Liver (tissue), 9 donors: ENCODE measurements around the gene APH1A. TPM values are rescaled to one million over a fixed set of nuclear protein-coding genes. Genes with fewer than 3 reads are reported as not detected.

Source experiments
- DNase-seq: peaks from one replicate; pipeline ENCODE4 v3.0.0-alpha.2; 2017; ENCODE audit warnings: low spot score
- H3K27ac ChIP-seq, 2 donors: one replicate each; pipeline ENCODE4 v1.7.0; 2013; ENCODE audit warnings: inconsistent platforms in 2 of 2, low read length in 2 of 2, control low read depth in 1 of 2, low read depth in 1 of 2, mild to moderate bottlenecking in 1 of 2
- H3K27me3 ChIP-seq, 4 donors: one replicate each; pipeline versions ENCODE4 v1.6.1 to v1.7.0; 2013; ENCODE audit warnings: low read length in 3 of 4, inconsistent platforms in 1 of 4, mild to moderate bottlenecking in 1 of 4, moderate library complexity in 1 of 4; ENCODE audit not compliant: control insufficient read depth in 4 of 4, insufficient read depth in 4 of 4
- H3K36me3 ChIP-seq, 4 donors: one replicate each; pipeline versions ENCODE4 v1.6.1 to v1.7.0; 2013; ENCODE audit warnings: low read length in 3 of 4, mild to moderate bottlenecking in 3 of 4, low read depth in 1 of 4, moderate library complexity in 1 of 4; ENCODE audit not compliant: control insufficient read depth in 4 of 4, insufficient read depth in 3 of 4
- H3K4me1 ChIP-seq, 4 donors: one replicate each; pipeline versions ENCODE4 v1.6.1 to v1.7.0; 2013; ENCODE audit warnings: low read length in 3 of 4, mild to moderate bottlenecking in 3 of 4, moderate library complexity in 1 of 4; ENCODE audit not compliant: control insufficient read depth in 4 of 4, insufficient read depth in 4 of 4
- H3K4me3 ChIP-seq, 3 donors: one replicate each; pipeline versions ENCODE4 v1.6.1 to v1.7.0; 2013; ENCODE audit warnings: low read length in 3 of 3, control low read depth in 1 of 3, low read depth in 1 of 3, mild to moderate bottlenecking in 1 of 3
- H3K9ac ChIP-seq, 2 donors: one replicate each; pipeline ENCODE4 v1.7.0; 2013; ENCODE audit warnings: low read length in 2 of 2, mild to moderate bottlenecking in 2 of 2, moderate library complexity in 2 of 2, control low read depth in 1 of 2, low read depth in 1 of 2
- H3K9me3 ChIP-seq, 4 donors: one replicate each; pipeline versions ENCODE4 v1.6.1 to v1.7.0; 2013; ENCODE audit warnings: low read length in 3 of 4; ENCODE audit not compliant: control insufficient read depth in 4 of 4
- EGR1 ChIP-seq, 2 donors: IDR thresholded peaks; 2 replicates each; pipeline ENCODE4 v1.6.1; 2016 to 2018; ENCODE audit warnings: antibody characterized with exemption in 2 of 2, low read depth in 2 of 2
- FOXA1 ChIP-seq: IDR thresholded peaks from 2 replicates; pipeline ENCODE4 v1.6.1; 2016; ENCODE audit warnings: antibody characterized with exemption
- FOXA2 ChIP-seq: IDR thresholded peaks from 2 replicates; pipeline ENCODE4 v1.6.1; 2016; ENCODE audit warnings: antibody characterized with exemption
- GABPA ChIP-seq, 2 donors: IDR thresholded peaks in 1 of 2; conservative IDR thresholded peaks in 1 of 2; 2 replicates each; pipeline ENCODE4 v1.6.1; 2016; ENCODE audit warnings: antibody characterized with exemption in 2 of 2, mild to moderate bottlenecking in 1 of 2, moderate library complexity in 1 of 2
- HNF4A ChIP-seq, 2 donors: conservative IDR thresholded peaks; 2 replicates each; pipeline ENCODE4 v1.6.1; 2016; ENCODE audit warnings: antibody characterized with exemption in 2 of 2, mild to moderate bottlenecking in 2 of 2
- HNF4G ChIP-seq: IDR thresholded peaks from 2 replicates; pipeline ENCODE4 v1.6.1; 2016; ENCODE audit warnings: antibody characterized with exemption
- JUND ChIP-seq, 2 donors: IDR thresholded peaks; 2 replicates each; pipeline ENCODE4 v1.6.1; 2016; ENCODE audit warnings: antibody characterized with exemption in 2 of 2
- NR2F2 ChIP-seq: IDR thresholded peaks from 2 replicates; pipeline ENCODE4 v1.6.1; 2016; ENCODE audit warnings: antibody characterized with exemption
- RAD21 ChIP-seq, 2 donors: IDR thresholded peaks; 2 replicates each; pipeline ENCODE4 v1.6.1; 2016; ENCODE audit warnings: antibody characterized with exemption in 2 of 2, mild to moderate bottlenecking in 2 of 2
- RXRA ChIP-seq, 2 donors: IDR thresholded peaks; 2 replicates each; pipeline ENCODE4 v1.6.1; 2017 to 2018; ENCODE audit warnings: antibody characterized with exemption in 2 of 2, mild to moderate bottlenecking in 1 of 2
- SP1 ChIP-seq: IDR thresholded peaks from 2 replicates; pipeline ENCODE4 v1.6.1; 2018; ENCODE audit warnings: antibody characterized with exemption, mild to moderate bottlenecking
- TAF1 ChIP-seq: conservative IDR thresholded peaks from 2 replicates; pipeline ENCODE4 v1.6.1; 2016; ENCODE audit warnings: antibody characterized with exemption, mild to moderate bottlenecking
- YY1 ChIP-seq: IDR thresholded peaks from 2 replicates; pipeline ENCODE4 v1.6.1; 2016; ENCODE audit warnings: antibody characterized with exemption, mild to moderate bottlenecking
- WGBS: extraction: QIAGEN DNeasy Blood & Tissue Kit; methylation state at CpG from one replicate; pipeline ENCODE4 v1.1.7; 2013; 5-methylcytosine and 5-hydroxymethylcytosine counted together
- polyA plus RNA-seq, 2 donors: library from polyadenylated mRNA; stranded (reverse) in 1 of 2; unstranded in 1 of 2; fragments of 200-250 nt in 1 of 2; fragments of >200 nt in 1 of 2; fragmentation: Nextera tagmentation in 1 of 2; extraction: Ambion mirVana in 1 of 2; gene quantifications; one replicate each; pipeline versions ENCODE4 v1.2.1 to v1.2.3, GENCODE V29; 2013 to 2015
- total RNA-seq, 2 donors: library from RNA; depleted of rRNA; stranded (reverse); fragments of >200 nt; gene quantifications; one replicate each; pipeline ENCODE4 v1.2.3, GENCODE V29; 2014
- TF ChIP-seq, protein P1 (sequence below): IDR thresholded peaks from 2 replicates; pipeline ENCODE4 v1.6.1; 2016; ENCODE audit warnings: antibody characterized with exemption, mild to moderate bottlenecking
- TF ChIP-seq, protein P2 (sequence below): IDR thresholded peaks from 2 replicates; pipeline ENCODE4 v1.6.1; 2016; ENCODE audit warnings: antibody characterized with exemption
- TF ChIP-seq, protein P3 (sequence below): fragments of 150-350 bp; IDR thresholded peaks from 2 replicates; pipeline ENCODE4 v1.5.1; 2017; ENCODE audit warnings: improper control_type of control experiment, low read depth, low read length; ENCODE audit not compliant: missing input control
- TF ChIP-seq, protein P4 (sequence below): IDR thresholded peaks from 2 replicates; pipeline ENCODE4 v1.6.1; 2016; ENCODE audit warnings: antibody characterized with exemption
- TF ChIP-seq, protein P5 (sequence below): IDR thresholded peaks from 2 replicates; pipeline ENCODE4 v1.6.1; 2016; ENCODE audit warnings: antibody characterized with exemption
- donor health status: healthy.
- donor health status: healthy.
- donor health status: healthy.
- donor health status: healthy.
- donor health status: healthy.

Gene APH1A
- total and polyA plus RNA-seq, 4 donors, result 25.1 to 93.6 (median 57.1) TPM

DNA sequence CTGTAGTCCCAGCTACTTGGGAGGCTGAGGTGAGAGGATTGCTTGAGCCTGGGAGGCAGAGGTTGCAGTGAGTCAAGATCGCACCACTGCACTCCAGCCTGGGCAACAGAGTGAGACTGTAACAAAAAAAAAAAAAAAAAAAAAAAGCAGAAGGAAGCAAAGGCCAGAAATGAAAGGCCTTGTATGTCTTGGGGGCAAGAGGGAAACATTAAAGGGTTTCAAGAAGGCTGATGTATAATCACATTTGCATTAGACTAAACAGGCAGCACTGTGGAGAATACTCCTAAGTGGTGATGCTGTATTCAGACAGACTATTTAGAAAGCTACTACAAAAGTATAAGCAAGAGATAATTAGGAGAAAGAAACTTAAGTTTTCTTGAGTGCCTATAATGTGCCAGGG, 43.3 kb downstream of the APH1A start:
- Histone ChIP-seq H3K4me1 (no peaks in the 10 kb centered on the region), H3K9ac (no peak overlapping the region), H3K4me3 (no peak overlapping the region), H3K36me3 (peaks cover 7 to 34% (median 23%) of the 10 kb centered on the region in 4 donors), H3K9me3 (no peaks in the 10 kb centered on the region), H3K27ac (no peak overlapping the region), H3K27me3 (no peaks in the 10 kb centered on the region)
- TF ChIP-seq HNF4A (conservative IDR thresholded peaks at IDR 0.05) (no peak), TAF1 (no peak), EGR1 (IDR thresholded peaks at IDR 0.05; ENCODE audit: low read depth in 2 of 2) (no peak), SP1 (no peak), FOXA1 (no peak), RXRA (IDR thresholded peaks at IDR 0.05) (no peak), JUND (IDR thresholded peaks at IDR 0.05) (no peak), GABPA (IDR thresholded peaks at IDR 0.05 in 1 of 2, conservative IDR thresholded peaks at IDR 0.05 in 1 of 2) (no peak), YY1 (no peak), RAD21 (IDR thresholded peaks at IDR 0.05) (no peak), FOXA2 (no peak), NR2F2 (no peak)
- TF ChIP-seq, protein P1, sequence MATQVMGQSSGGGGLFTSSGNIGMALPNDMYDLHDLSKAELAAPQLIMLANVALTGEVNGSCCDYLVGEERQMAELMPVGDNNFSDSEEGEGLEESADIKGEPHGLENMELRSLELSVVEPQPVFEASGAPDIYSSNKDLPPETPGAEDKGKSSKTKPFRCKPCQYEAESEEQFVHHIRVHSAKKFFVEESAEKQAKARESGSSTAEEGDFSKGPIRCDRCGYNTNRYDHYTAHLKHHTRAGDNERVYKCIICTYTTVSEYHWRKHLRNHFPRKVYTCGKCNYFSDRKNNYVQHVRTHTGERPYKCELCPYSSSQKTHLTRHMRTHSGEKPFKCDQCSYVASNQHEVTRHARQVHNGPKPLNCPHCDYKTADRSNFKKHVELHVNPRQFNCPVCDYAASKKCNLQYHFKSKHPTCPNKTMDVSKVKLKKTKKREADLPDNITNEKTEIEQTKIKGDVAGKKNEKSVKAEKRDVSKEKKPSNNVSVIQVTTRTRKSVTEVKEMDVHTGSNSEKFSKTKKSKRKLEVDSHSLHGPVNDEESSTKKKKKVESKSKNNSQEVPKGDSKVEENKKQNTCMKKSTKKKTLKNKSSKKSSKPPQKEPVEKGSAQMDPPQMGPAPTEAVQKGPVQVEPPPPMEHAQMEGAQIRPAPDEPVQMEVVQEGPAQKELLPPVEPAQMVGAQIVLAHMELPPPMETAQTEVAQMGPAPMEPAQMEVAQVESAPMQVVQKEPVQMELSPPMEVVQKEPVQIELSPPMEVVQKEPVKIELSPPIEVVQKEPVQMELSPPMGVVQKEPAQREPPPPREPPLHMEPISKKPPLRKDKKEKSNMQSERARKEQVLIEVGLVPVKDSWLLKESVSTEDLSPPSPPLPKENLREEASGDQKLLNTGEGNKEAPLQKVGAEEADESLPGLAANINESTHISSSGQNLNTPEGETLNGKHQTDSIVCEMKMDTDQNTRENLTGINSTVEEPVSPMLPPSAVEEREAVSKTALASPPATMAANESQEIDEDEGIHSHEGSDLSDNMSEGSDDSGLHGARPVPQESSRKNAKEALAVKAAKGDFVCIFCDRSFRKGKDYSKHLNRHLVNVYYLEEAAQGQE, result no peak
- TF ChIP-seq, protein P2, sequence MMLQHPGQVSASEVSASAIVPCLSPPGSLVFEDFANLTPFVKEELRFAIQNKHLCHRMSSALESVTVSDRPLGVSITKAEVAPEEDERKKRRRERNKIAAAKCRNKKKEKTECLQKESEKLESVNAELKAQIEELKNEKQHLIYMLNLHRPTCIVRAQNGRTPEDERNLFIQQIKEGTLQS, result no peak
- TF ChIP-seq, protein P3, sequence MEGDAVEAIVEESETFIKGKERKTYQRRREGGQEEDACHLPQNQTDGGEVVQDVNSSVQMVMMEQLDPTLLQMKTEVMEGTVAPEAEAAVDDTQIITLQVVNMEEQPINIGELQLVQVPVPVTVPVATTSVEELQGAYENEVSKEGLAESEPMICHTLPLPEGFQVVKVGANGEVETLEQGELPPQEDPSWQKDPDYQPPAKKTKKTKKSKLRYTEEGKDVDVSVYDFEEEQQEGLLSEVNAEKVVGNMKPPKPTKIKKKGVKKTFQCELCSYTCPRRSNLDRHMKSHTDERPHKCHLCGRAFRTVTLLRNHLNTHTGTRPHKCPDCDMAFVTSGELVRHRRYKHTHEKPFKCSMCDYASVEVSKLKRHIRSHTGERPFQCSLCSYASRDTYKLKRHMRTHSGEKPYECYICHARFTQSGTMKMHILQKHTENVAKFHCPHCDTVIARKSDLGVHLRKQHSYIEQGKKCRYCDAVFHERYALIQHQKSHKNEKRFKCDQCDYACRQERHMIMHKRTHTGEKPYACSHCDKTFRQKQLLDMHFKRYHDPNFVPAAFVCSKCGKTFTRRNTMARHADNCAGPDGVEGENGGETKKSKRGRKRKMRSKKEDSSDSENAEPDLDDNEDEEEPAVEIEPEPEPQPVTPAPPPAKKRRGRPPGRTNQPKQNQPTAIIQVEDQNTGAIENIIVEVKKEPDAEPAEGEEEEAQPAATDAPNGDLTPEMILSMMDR, result no peak
- TF ChIP-seq, protein P4, sequence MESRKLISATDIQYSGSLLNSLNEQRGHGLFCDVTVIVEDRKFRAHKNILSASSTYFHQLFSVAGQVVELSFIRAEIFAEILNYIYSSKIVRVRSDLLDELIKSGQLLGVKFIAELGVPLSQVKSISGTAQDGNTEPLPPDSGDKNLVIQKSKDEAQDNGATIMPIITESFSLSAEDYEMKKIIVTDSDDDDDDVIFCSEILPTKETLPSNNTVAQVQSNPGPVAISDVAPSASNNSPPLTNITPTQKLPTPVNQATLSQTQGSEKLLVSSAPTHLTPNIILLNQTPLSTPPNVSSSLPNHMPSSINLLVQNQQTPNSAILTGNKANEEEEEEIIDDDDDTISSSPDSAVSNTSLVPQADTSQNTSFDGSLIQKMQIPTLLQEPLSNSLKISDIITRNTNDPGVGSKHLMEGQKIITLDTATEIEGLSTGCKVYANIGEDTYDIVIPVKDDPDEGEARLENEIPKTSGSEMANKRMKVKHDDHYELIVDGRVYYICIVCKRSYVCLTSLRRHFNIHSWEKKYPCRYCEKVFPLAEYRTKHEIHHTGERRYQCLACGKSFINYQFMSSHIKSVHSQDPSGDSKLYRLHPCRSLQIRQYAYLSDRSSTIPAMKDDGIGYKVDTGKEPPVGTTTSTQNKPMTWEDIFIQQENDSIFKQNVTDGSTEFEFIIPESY, result no peak
- TF ChIP-seq, protein P5, sequence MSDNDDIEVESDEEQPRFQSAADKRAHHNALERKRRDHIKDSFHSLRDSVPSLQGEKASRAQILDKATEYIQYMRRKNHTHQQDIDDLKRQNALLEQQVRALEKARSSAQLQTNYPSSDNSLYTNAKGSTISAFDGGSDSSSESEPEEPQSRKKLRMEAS, result no peak
- 90% methylated on average over 1 of the region's 1 CpG for WGBS
- no peak for DNase-seq

DNA sequence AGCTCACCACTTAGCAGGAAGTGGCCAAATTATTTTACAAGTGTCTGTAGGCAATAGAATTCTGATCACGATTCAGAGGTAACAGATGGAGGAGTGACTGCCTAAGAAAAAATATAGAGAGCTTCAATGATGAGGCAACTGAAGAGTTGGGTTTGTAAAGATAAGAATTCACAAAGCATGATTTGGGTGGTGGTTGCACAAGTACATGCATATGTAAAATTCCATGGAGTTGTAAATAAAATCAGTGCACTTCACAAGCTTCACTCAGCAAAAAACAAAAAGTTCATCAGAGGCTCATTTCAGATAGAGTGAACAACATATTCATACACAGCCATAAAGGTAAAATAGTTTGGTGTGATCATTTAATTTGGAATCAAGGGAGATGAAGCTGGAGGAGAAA, 43.8 kb downstream of the APH1A start:
- WGBS, result 86% methylated on average over 1 of the region's 1 CpG
- H3K9me3 ChIP-seq, result no peaks in the 10 kb centered on the region
- no peak for DNase-seq
- H3K27me3 ChIP-seq, result no peaks in the 10 kb centered on the region
- no peak overlapping the region for H3K4me3 ChIP-seq
- H3K36me3 ChIP-seq, result peaks cover 7 to 31% (median 24%) of the 10 kb centered on the region in 4 donors
- H3K4me1 ChIP-seq, result no peaks in the 10 kb centered on the region
- H3K27ac ChIP-seq, result no peak overlapping the region
- H3K9ac ChIP-seq, result no peak overlapping the region
- TF ChIP-seq, protein P3, result no peak
- TF ChIP-seq JUND (IDR thresholded peaks at IDR 0.05) (no peak), HNF4G (no peak), EGR1 (IDR thresholded peaks at IDR 0.05; ENCODE audit: low read depth in 2 of 2) (no peak)
- TF ChIP-seq, protein P1, result no peak
